Activated CD8-positive, alpha-beta memory T cell treated with anti-CD3 and anti-CD28 coated beads, Interleukin-2, amount 50 U/mL, for 48 hours (primary cell): ENCODE results near the gene KAT14.
"Not testable (repeated sequence)": the region's sequence is repeated elsewhere in the genome, so short reads cannot be mapped to it uniquely, and the experiment has no call there.

Source experiments
- DNase-seq: peaks from one replicate; pipeline ENCODE4 v3.0.0-alpha.2; 2020

KAT14 gene

DNA sequence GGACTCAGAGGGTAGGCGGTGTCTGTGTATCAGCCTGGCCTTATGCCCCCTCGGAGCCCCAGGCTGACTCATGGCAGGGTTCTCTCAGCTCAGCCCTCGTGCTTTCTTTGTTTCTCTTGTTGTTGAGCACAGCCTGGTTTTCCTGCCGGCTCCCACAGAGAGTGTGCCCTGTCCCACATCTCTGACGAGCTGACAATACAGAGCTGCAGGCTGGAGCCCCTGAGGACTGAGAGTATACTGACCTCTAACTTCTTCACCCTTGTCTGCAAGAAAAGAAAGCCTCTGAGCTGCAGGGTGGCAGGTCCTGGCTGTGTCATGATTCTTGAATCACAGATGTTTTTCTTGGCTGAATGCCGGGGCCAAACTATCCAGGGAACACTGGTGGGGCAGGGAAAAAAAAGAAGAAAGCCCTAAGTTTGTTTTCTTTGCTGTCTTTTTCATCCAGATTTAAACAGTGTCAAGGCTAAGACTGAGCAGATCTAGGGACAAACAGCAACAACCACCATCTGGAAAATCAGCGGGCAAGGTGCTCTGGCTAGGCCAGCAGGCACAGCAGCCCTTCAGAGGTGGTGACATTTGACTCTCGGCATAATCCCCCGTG, 87.4 kb downstream of the KAT14 start:
- no peak for DNase-seq

- no peak for DNase-seq
Observed at GRCh38 chr20:18225632-18226031, 88.0 kb downstream of the KAT14 start.

DNA sequence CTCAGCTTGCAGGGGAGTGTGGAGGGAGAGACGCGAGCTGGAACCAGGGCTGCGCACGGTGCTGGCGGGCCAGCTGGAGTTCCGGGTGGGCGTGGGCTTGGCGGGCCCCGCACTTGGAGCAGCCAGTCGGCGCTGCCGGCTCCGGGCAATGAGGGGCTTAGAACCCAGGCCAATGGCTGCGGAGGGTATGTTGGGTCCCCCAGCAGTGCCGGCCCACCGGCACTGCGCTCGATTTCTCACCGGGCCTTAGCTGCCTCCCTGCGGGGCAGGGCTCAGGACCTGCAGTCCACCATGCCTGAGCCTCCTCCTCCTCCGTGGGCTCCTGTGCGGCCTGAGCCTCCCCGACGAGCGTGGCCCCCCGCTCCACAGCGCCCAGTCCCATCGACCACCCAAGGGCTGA, 89.1 kb downstream of the KAT14 start:
- not testable (repeated sequence) for DNase-seq

DNA sequence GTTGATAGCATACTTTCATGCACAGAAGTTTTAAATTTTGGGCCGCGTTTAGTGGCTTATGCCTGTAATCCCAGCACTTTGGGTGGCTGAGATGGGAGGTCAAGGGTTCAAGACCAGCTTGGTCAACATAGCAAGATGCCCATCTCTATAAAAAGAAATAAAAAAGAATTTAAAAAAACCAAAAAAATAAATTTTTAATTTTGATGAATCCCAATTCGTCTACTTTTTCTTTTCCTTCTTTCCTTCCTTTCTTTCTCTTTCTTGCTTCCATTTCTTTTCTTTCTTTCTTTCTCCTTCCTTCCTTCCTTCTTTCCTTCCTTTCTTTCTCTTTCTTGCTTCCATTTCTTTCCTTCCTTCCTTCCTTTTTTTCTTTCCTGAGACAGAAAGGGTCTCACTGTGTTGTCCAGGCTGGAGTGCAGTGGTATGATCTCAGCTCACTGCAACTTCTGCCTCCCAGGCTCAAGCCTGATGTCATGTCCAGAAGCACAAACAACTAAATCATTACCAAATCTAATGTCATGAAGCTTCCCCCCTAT, 95.8 kb downstream of the KAT14 start:
- DNase-seq, result no peak
